Anterior cingulate cortex (tissue), 58 donors: ENCODE results near the gene PDZD2.

Source experiments
- DNase-seq, 58 donors: peaks; one replicate each; lab custom pipeline; 2025; lab: John Stamatoyannopoulos, UW

The PDZD2 gene

GRCh38 chr5:31944684-31945445 lies 305.9 kb downstream of the PDZD2 start:
- DNase-seq, result no peak

GRCh38 chr5:31948006-31948405 lies 309.1 kb downstream of the PDZD2 start:
- no peak for DNase-seq

GRCh38 chr5:31952067-31952466 lies 313.1 kb downstream of the PDZD2 start:
- DNase-seq, result no peak

GRCh38 chr5:31954091-31954490 lies 315.2 kb downstream of the PDZD2 start:
- DNase-seq, result no peak

GRCh38 chr5:31957151-31957550 lies 318.2 kb downstream of the PDZD2 start:
- no peak for DNase-seq

GRCh38 chr5:31962351-31962751 lies 323.4 kb downstream of the PDZD2 start:
- peak in 1 of 58 donors; percentile 20 for DNase-seq

- no peak for DNase-seq
Observed at GRCh38 chr5:31962871-31963307, 324.0 kb downstream of the PDZD2 start.

- DNase-seq, result no peak
Observed at GRCh38 chr5:31963358-31964006, 324.6 kb downstream of the PDZD2 start.

- DNase-seq, result no peak
Observed at GRCh38 chr5:31964007-31964360, 325.1 kb downstream of the PDZD2 start.

GRCh38 chr5:31965227-31965626 lies 326.3 kb downstream of the PDZD2 start:
- DNase-seq, result no peak

- no peak for DNase-seq
Observed at GRCh38 chr5:31966936-31967335, 328.0 kb downstream of the PDZD2 start.

- no peak for DNase-seq
Observed at GRCh38 chr5:31967461-31967860, 328.5 kb downstream of the PDZD2 start.

GRCh38 chr5:31972558-31972957 lies 333.6 kb downstream of the PDZD2 start:
- DNase-seq, result no peak

GRCh38 chr5:31975189-31975612 lies 336.3 kb downstream of the PDZD2 start:
- DNase-seq, result peak in 1 of 58 donors; percentile 3

GRCh38 chr5:31976169-31976568 lies 337.2 kb downstream of the PDZD2 start:
- no peak for DNase-seq

- no peak for DNase-seq
Observed at GRCh38 chr5:31981361-31981945, 342.5 kb downstream of the PDZD2 start.

- DNase-seq, result no peak
Observed at GRCh38 chr5:31982027-31982426, 343.1 kb downstream of the PDZD2 start.

- no peak for DNase-seq
Observed at GRCh38 chr5:31982621-31983020, 343.7 kb downstream of the PDZD2 start.

GRCh38 chr5:31983851-31984250 lies 344.9 kb downstream of the PDZD2 start:
- DNase-seq, result no peak

- no peak for DNase-seq
Observed at GRCh38 chr5:31984691-31985090, 345.8 kb downstream of the PDZD2 start.

GRCh38 chr5:31986101-31986500 lies 347.2 kb downstream of the PDZD2 start:
- DNase-seq, result no peak
